ENCODE results near the gene NAA50. TPM values are rescaled to one million over a fixed set of nuclear protein-coding genes. Genes with fewer than 3 reads are reported as not detected.

The NAA50 gene
- total and polyA plus RNA-seq, 2 of the 13 experiments (the other 11 are each of a cell fraction or from before 2014, with no cell fraction given), result 30.2 to 233 TPM

DNA sequence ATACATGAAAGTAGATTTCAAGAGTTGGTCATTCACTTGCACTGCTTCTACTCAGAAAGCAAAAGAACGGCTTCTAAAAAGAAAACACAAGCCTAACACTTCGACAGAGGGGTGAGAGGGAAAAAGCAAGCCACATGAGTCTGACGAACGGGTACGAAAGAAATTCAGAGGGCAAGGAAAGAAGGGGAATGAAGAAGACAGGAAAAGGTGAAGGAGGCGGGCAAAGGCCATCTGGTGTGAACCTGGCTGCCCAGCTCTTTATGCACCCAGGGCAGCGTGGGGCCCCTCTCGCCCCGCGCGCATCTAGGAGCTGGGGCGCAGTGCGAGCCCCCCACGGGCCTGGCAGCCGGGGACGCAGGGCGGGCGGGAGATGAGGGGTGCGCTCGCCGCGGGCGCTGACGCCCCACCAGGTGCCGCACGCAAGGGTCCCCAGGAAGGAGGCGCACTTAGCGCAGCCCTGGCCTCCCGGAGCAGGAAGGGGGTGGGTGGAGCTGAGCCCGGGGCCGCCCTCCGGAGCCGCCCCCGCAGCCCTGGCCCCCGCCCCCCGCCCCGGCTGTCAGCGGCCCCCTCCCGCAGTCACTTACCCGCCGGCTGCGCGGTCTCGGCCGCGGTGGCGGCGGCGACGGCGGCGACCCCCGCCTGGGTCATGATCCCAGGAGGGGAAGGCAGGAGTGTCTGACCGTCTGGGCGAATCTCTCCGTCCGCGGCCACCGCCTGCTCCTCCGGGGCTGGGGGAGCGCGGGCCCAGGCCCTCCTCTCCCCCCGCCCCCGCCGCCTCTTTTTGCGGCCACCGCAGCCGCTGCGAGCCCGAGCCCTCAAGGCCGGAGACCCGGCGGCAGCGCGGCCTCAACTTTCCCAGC lies 50.0 kb downstream of the NAA50 start, which contains the start of gene USF3:
Gene USF3, minus strand, starts transcription at position 857 of the 860 bp plus-strand sequence. CDS start 21,764 bp downstream, outside the sequence.
- Histone ChIP-seq H3K9me3 (ENCODE audit: low read length) (no peaks in the 10 kb centered on the region), H3K4me1 (ENCODE audit: insufficient read depth, low read length) (peaks cover 54% of the 10 kb centered on the region), H3K9ac (ENCODE audit: insufficient read depth, low read depth, low read length) (peak within 1 kb of the TSS; percentile 88), H3K4me3 (replicated peaks in 1 of 3; ENCODE audit: insufficient read depth in 1 of 3, low read depth in 2 of 3, low read length in 3 of 3) (peak within 1 kb of the TSS; percentile 85 to 99 (median 92)), H3K27ac (ENCODE audit: extremely low read length, insufficient read depth, low read length) (peak within 1 kb of the TSS; percentile 97), H2AFZ (ENCODE audit: low read length) (peak within 1 kb of the TSS; percentile 64), H3K27me3 (ENCODE audit: control insufficient read depth in 1 of 2, insufficient read depth in 2 of 2, low read length in 2 of 2) (no peaks in the 10 kb centered on the region; a peak in 1 of 5 replicates), H3K4me2 (ENCODE audit: low read depth, low read length) (peak within 1 kb of the TSS; percentile 90), H4K20me1 (ENCODE audit: insufficient read depth, low read length) (no peaks in the 10 kb centered on the region), H3K79me2 (ENCODE audit: insufficient read depth, low read length) (peaks cover 47% of the 10 kb centered on the region), H3K36me3 (replicated peaks in 1 of 2; ENCODE audit: control insufficient read depth in 1 of 2, insufficient read depth in 2 of 2, low read length in 2 of 2) (no peaks in the 10 kb centered on the region)
- ChIA-PET CTCF (ENCODE audit: low intra/inter-chr PET ratio, low total read pairs) (no interaction called here), POLR2A (interaction anchor here (0.6 to 5.4 kb wide), 15 partner anchors 9 to 181 kb away, joined by 3 to 58 read pairs (median 4); partner anchors contain the start of genes ATP6V1A, NAA50 and SPICE1)
- ATAC-seq, result peak; percentile 83
- no peak for FAIRE-seq
- WGBS (ENCODE audit: low lambda C conversion rate), result 4% methylated on average over 10 of the region's 75 CpGs
- peak; percentile 45 for DNase-seq (ENCODE audit: low spot score)
- intact Hi-C loops (cut with micrococcal nuclease; ENCODE audit: unreplicated experiment) (loop anchor here (1.0 to 5.0 kb wide), 3 partner anchors 33 to 64 kb away; partner anchors contain the start of genes ATP6V1A and NAA50), in situ Hi-C loops (cut with HindIII; ENCODE audit: extremely low pct_ligation_motif_present, low pct_unique_long_range_greater_than_20kb) (no loop called here)
- no TSS peak for BruUV-seq (replicated peaks)
- peak; percentile 73; the same call in 1 of the 2 replicates for TF ChIP-seq ZNF891 (CRISPR knock-in tag; IDR thresholded peaks at IDR 0.05)
- peak; percentile 98 for TF ChIP-seq HNRNPLL (IDR thresholded peaks at IDR 0.05; ENCODE audit: low read depth, low read length, poor library complexity, severe bottlenecking)
- peak; percentile 61; the same call in 1 of the 2 replicates for TF ChIP-seq ZNF790 (CRISPR knock-in tag; IDR thresholded peaks at IDR 0.05; ENCODE audit: borderline replicate concordance)
- TF ChIP-seq, protein P1, sequence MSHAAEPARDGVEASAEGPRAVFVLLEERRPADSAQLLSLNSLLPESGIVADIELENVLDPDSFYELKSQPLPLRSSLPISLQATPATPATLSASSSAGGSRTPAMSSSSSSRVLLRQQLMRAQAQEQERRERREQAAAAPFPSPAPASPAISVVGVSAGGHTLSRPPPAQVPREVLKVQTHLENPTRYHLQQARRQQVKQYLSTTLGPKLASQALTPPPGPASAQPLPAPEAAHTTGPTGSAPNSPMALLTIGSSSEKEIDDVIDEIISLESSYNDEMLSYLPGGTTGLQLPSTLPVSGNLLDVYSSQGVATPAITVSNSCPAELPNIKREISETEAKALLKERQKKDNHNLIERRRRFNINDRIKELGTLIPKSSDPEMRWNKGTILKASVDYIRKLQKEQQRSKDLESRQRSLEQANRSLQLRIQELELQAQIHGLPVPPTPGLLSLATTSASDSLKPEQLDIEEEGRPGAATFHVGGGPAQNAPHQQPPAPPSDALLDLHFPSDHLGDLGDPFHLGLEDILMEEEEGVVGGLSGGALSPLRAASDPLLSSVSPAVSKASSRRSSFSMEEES (CRISPR knock-in tag; IDR thresholded peaks at IDR 0.05), result peak; percentile 26; the same call in 1 of the 2 replicates
- TF ChIP-seq ATF7-NPFF (CRISPR knock-in tag; IDR thresholded peaks at IDR 0.05; ENCODE audit: low read depth), result peak; percentile 44; the same call in 1 of the 2 replicates
- TF ChIP-seq ZNF839 (CRISPR knock-in tag; IDR thresholded peaks at IDR 0.05; ENCODE audit: borderline replicate concordance), result 0 out of 2 replicates have a peak, but pooled peaks have one; percentile 47
- TF ChIP-seq TCF7L2 (IDR thresholded peaks at IDR 0.05; ENCODE audit: low read depth, low read length), result no peak
- TF ChIP-seq, protein P2, sequence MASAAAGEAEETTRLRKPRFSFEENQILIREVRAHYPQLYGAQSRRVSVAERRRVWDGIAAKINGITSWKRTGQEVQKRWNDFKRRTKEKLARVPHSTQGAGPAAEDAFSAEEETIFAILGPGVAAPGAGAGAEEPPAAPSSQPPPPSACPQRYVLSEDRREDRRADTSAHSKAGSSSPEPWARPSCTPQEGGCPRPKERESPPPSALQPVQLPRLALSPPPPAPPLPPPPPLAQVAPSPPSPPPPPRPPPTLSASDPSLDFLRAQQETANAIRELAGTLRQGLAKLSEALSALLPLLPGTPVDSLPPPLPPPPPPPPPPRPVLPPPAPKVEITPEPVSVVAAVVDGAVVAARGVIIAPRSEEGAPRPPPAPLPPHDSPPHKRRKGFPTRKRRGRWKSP (CRISPR knock-in tag; IDR thresholded peaks at IDR 0.05), result peak; percentile 72
- TF ChIP-seq SYNCRIP (IDR thresholded peaks at IDR 0.05; ENCODE audit: insufficient read depth, low read depth, low read length), result no peak
- 0 out of 2 replicates have a peak, but pooled peaks have one; percentile 5 for TF ChIP-seq RXRB (CRISPR knock-in tag; IDR thresholded peaks at IDR 0.05; ENCODE audit: borderline replicate concordance)
- no peak for TF ChIP-seq HIVEP1 (CRISPR knock-in tag; IDR thresholded peaks at IDR 0.05)
- TF ChIP-seq ZNF431 (CRISPR knock-in tag; IDR thresholded peaks at IDR 0.05; ENCODE audit: borderline replicate concordance, low read depth), result 0 out of 2 replicates have a peak, but pooled peaks have one; percentile 52
- TF ChIP-seq ZNF652 (CRISPR knock-in tag; IDR thresholded peaks at IDR 0.05; ENCODE audit: borderline replicate concordance, low read depth), result no peak
- TF ChIP-seq, protein P3, sequence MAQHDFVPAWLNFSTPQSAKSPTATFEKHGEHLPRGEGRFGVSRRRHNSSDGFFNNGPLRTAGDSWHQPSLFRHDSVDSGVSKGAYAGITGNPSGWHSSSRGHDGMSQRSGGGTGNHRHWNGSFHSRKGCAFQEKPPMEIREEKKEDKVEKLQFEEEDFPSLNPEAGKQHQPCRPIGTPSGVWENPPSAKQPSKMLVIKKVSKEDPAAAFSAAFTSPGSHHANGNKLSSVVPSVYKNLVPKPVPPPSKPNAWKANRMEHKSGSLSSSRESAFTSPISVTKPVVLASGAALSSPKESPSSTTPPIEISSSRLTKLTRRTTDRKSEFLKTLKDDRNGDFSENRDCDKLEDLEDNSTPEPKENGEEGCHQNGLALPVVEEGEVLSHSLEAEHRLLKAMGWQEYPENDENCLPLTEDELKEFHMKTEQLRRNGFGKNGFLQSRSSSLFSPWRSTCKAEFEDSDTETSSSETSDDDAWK (CRISPR knock-in tag; IDR thresholded peaks at IDR 0.05), result no peak
- peak; percentile 10; the same call in 1 of the 2 replicates for TF ChIP-seq ZNF441 (CRISPR knock-in tag; IDR thresholded peaks at IDR 0.05; ENCODE audit: borderline replicate concordance)
- TF ChIP-seq, protein P4, sequence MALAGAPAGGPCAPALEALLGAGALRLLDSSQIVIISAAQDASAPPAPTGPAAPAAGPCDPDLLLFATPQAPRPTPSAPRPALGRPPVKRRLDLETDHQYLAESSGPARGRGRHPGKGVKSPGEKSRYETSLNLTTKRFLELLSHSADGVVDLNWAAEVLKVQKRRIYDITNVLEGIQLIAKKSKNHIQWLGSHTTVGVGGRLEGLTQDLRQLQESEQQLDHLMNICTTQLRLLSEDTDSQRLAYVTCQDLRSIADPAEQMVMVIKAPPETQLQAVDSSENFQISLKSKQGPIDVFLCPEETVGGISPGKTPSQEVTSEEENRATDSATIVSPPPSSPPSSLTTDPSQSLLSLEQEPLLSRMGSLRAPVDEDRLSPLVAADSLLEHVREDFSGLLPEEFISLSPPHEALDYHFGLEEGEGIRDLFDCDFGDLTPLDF (CRISPR knock-in tag; IDR thresholded peaks at IDR 0.05), result peak; percentile 17; the same call in 1 of the 2 replicates
- peak; percentile 65 for TF ChIP-seq ARNT2 (CRISPR knock-in tag; IDR thresholded peaks at IDR 0.05; ENCODE audit: low read depth)
- TF ChIP-seq DMAP1 (CRISPR knock-in tag; IDR thresholded peaks at IDR 0.05), result peak; percentile 56

All from HepG2 (cell line).